Right atrium auricular region (tissue), 2 donors: ENCODE results near the gene KIF1C. TPM values are rescaled to one million over a fixed set of nuclear protein-coding genes. Genes with fewer than 3 reads are reported as not detected.
"Not testable (repeated sequence)": the region's sequence is repeated elsewhere in the genome, so short reads cannot be mapped to it uniquely, and the experiment has no call there.

Experiments
- DNase-seq: peaks from one replicate; pipeline ENCODE4 v3.0.0-alpha.2; 2019; ENCODE audit warnings: low spot score
- H3K27ac ChIP-seq, 2 donors: fragments of 200-600 bp; sonication (generic); 1 replicate in 1 of 2; 2 replicates in 1 of 2; pipeline ENCODE4 v1.5.1; 2016 to 2019
- H3K27me3 ChIP-seq, 2 donors: fragments of 200-600 bp; sonication (generic); one replicate each; pipeline versions ENCODE4 v1.5.1 to v1.6.0; 2017 to 2019
- H3K36me3 ChIP-seq: fragments of 200-600 bp; sonication (generic); one replicate; pipeline ENCODE4 v1.5.1; 2016
- H3K4me1 ChIP-seq, 2 donors: fragments of 200-600 bp; sonication (generic); one replicate each; pipeline versions ENCODE4 v1.5.1 to v1.6.0; 2017 to 2019
- H3K4me3 ChIP-seq, 2 donors: fragments of 200-600 bp; sonication (generic); 1 replicate in 1 of 2; 2 replicates in 1 of 2; pipeline ENCODE4 v1.5.1; 2017 to 2019; ENCODE audit warnings: mild to moderate bottlenecking in 1 of 2, moderate library complexity in 1 of 2
- H3K9me3 ChIP-seq, 2 donors: fragments of 200-600 bp; sonication (generic); one replicate each; pipeline ENCODE4 v1.5.1; 2019
- microRNA-seq, 2 donors: library from miRNA; unstranded; fragments of <30 nt; microRNA quantifications; one replicate each; pipeline ENCODE4, GENCODE V29; 2016 to 2017; ENCODE audit warnings: borderline number of aligned reads in 2 of 2, borderline replicate concordance in 1 of 2
- total RNA-seq, 2 donors: library from RNA; depleted of rRNA; stranded (reverse); fragments of >200 nt; gene quantifications; one replicate each; pipeline ENCODE4 v1.1.0, GENCODE V29; 2016
- TF ChIP-seq, protein P1 (sequence below), 2 donors: fragments of 200-600 bp; sonication (generic); IDR thresholded peaks; one replicate each; pipeline ENCODE4 v1.5.1; 2019; ENCODE audit warnings: antibody characterized with exemption in 2 of 2

The KIF1C gene
- total RNA-seq, 2 donors from 2014 or later = 179 to 232 TPM

DNA sequence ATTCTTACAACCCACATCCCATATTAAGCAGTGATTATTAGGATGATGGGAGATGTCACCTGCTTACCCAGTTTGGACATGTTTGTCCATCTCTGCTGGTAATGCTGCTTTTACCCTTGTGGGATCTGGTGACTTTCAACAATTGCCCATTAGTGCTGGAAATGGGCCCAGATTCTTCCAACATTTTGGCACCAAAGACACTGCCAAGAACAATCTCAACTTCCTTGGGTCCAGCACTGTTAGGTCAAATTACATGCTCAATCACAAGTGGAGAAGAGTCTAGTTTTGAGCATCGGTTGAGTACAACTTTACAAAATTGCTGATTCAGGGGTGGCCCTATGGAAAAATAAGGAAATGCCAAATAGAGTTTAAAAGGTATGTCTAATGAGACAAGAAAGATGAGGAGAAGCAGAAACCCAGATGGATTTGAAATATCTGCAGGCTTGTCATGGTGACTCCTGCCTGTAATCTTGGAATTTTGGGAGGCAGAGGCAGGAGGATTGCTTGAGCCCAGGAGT, 67.5 kb downstream of the KIF1C start:
- Histone ChIP-seq H3K27me3 (no peaks in the 10 kb centered on the region), H3K9me3 (no peaks in the 10 kb centered on the region), H3K4me3 (no peak overlapping the region), H3K27ac (no peak overlapping the region), H3K36me3 (no peaks in the 10 kb centered on the region), H3K4me1 (no peaks in the 10 kb centered on the region)
- DNase-seq = no peak
- TF ChIP-seq, protein P1, sequence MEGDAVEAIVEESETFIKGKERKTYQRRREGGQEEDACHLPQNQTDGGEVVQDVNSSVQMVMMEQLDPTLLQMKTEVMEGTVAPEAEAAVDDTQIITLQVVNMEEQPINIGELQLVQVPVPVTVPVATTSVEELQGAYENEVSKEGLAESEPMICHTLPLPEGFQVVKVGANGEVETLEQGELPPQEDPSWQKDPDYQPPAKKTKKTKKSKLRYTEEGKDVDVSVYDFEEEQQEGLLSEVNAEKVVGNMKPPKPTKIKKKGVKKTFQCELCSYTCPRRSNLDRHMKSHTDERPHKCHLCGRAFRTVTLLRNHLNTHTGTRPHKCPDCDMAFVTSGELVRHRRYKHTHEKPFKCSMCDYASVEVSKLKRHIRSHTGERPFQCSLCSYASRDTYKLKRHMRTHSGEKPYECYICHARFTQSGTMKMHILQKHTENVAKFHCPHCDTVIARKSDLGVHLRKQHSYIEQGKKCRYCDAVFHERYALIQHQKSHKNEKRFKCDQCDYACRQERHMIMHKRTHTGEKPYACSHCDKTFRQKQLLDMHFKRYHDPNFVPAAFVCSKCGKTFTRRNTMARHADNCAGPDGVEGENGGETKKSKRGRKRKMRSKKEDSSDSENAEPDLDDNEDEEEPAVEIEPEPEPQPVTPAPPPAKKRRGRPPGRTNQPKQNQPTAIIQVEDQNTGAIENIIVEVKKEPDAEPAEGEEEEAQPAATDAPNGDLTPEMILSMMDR (IDR thresholded peaks at IDR 0.05) = no peak

- Histone ChIP-seq H3K36me3 (no peaks in the 10 kb centered on the region), H3K4me3 (no peak overlapping the region), H3K4me1 (no peaks in the 10 kb centered on the region), H3K9me3 (no peaks in the 10 kb centered on the region), H3K27ac (no peak overlapping the region), H3K27me3 (no peaks in the 10 kb centered on the region)
- TF ChIP-seq, protein P1 (IDR thresholded peaks at IDR 0.05) = no peak
- DNase-seq = no peak
These were observed 70.5 kb downstream of the KIF1C start for GRCh38 chr17:5068236-5068635.

GRCh38 chr17:5069724-5070123, 72.0 kb downstream of the KIF1C start:
- TF ChIP-seq, protein P1 (IDR thresholded peaks at IDR 0.05) = no peak
- Histone ChIP-seq H3K4me1 (no peaks in the 10 kb centered on the region), H3K36me3 (no peaks in the 10 kb centered on the region), H3K4me3 (no peak overlapping the region), H3K9me3 (no peaks in the 10 kb centered on the region), H3K27me3 (no peaks in the 10 kb centered on the region), H3K27ac (no peak overlapping the region)
- DNase-seq = no peak

DNA sequence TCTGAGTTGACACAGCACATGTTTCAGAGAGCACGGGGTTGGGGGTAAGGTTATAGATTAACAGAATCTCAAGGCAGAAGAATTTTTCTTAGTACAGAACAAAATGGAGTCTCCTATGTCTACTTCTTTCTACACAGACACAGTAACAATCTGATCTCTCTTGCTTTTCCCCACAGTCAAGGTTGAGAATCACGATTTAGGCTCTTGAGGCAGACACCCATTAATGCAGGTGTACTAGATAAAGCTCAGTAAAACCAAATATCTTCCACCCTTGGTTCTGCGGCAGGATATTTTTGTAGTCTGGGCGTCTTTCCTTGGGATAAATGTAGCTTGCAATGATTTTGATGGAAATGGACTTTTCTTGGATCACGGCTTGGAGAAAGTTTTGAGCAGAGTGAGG, 77.7 kb downstream of the KIF1C start:
- not testable (repeated sequence) for H3K27me3 ChIP-seq, H3K9me3 ChIP-seq, H3K27ac ChIP-seq, DNase-seq, H3K36me3 ChIP-seq, H3K4me3 ChIP-seq
- H3K4me1 ChIP-seq = peaks cover 0 to 23% of the 10 kb centered on the region in 2 donors

GRCh38 chr17:5077275-5077674, 79.5 kb downstream of the KIF1C start:
- not testable (repeated sequence) for DNase-seq, H3K36me3 ChIP-seq, H3K9me3 ChIP-seq, H3K27me3 ChIP-seq
- H3K4me1 ChIP-seq = peaks cover 0 to 23% of the 10 kb centered on the region in 2 donors
- H3K4me3 ChIP-seq = peak overlapping the region in 1 of 2 donors; percentile 85
- peak overlapping the region in 1 of 2 donors; percentile 84 for H3K27ac ChIP-seq

DNA sequence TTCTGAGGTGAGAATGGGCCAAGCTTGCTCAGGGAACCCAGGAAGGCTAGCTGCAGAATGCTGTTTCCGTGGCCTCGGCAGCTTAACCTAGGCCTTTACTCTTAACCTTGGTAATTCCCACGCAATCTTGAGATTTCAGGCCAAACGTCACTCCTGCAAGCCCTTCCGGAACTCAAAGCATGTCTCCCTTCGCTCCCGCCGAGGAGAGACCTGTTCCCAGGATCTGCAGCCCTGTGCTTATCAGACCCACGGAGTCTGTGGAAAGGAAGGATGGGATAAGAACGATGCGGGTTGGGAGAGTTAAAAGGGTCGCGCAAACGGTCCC, 80.0 kb downstream of the KIF1C start:
- H3K27me3 ChIP-seq = no peaks in the 10 kb centered on the region
- H3K9me3 ChIP-seq = no peaks in the 10 kb centered on the region
- TF ChIP-seq, protein P1 (IDR thresholded peaks at IDR 0.05) = no peak
- peaks cover 0 to 23% of the 10 kb centered on the region in 2 donors for H3K4me1 ChIP-seq
- H3K4me3 ChIP-seq = peak overlapping the region; percentile 76 to 85
- no peaks in the 10 kb centered on the region for H3K36me3 ChIP-seq
- DNase-seq = no peak
- H3K27ac ChIP-seq = peak overlapping the region; percentile 84 to 87

Small RNA genes lying within 50 kb of the gene (microRNA-seq; reads per million reads assigned to microRNA genes)
- gene MIR6864 = 0 to 0.71 reads per million in 2 donors
- gene MIR6865 = 0 to 1.4 reads per million in 2 donors

Other genes with a start within 250 kb of the KIF1C start
- not detected for gene TM4SF5, start 226.1 kb upstream of the KIF1C start, total RNA-seq
- 1 to 10 TPM in 1 of 2 donors, not detected in 1; 3.9 TPM for gene VMO1, start 211.6 kb upstream of the KIF1C start, total RNA-seq
- gene GLTPD2, start 209.0 kb upstream of the KIF1C start, total RNA-seq = not detected
- 100 to 1,000 TPM; 153 to 201 TPM for gene PSMB6, start 201.8 kb upstream of the KIF1C start, total RNA-seq
- 1 to 10 TPM; 5.5 to 6.7 TPM for gene PLD2, start 190.8 kb upstream of the KIF1C start, total RNA-seq
- gene MINK1, start 164.6 kb upstream of the KIF1C start, total RNA-seq = 10 to 100 TPM; 20.9 to 22.2 TPM
- 1 to 10 TPM; 1.7 to 4.2 TPM for gene C17orf107, start 98.4 kb upstream of the KIF1C start, total RNA-seq
- gene CHRNE, start 94.9 kb upstream of the KIF1C start, total RNA-seq = 100 to 1,000 TPM in 1 of 2 donors, 10 to 100 TPM in 1; 49.3 to 167 TPM
- not detected for gene GP1BA, start 65.7 kb upstream of the KIF1C start, total RNA-seq
- gene SLC25A11, start 57.9 kb upstream of the KIF1C start, total RNA-seq = 100 to 1,000 TPM in 1 of 2 donors, 10 to 100 TPM in 1; 99.5 to 188 TPM
- gene RNF167, start 57.7 kb upstream of the KIF1C start, total RNA-seq = 10 to 100 TPM; 66.9 to 68.6 TPM
- 100 to 1,000 TPM; 218 to 425 TPM for gene PFN1, start 49.4 kb upstream of the KIF1C start, total RNA-seq
- gene ENO3, start 46.8 kb upstream of the KIF1C start, total RNA-seq = 100 to 1,000 TPM; 235 to 563 TPM
- gene SPAG7, start 30.1 kb upstream of the KIF1C start, total RNA-seq = 100 to 1,000 TPM in 1 of 2 donors, 10 to 100 TPM in 1; 83.9 to 122 TPM
- gene CAMTA2, start 10.3 kb upstream of the KIF1C start, total RNA-seq = 10 to 100 TPM; 20.3 to 24.7 TPM
- gene INCA1, start 428 bp upstream of the KIF1C start, total RNA-seq = 1 to 10 TPM; 1.7 to 2.9 TPM
- not detected for gene SLC52A1, start 37.5 kb downstream of the KIF1C start, total RNA-seq
- gene ZFP3, start 80.5 kb downstream of the KIF1C start, total RNA-seq = 1 to 10 TPM; 7.2 to 7.4 TPM
- gene ZNF232, start 113.9 kb downstream of the KIF1C start, total RNA-seq = 1 to 10 TPM; 2.7 to 5.6 TPM
- gene USP6, start 118.1 kb downstream of the KIF1C start, total RNA-seq = not detected
- 1 to 10 TPM; 4.7 to 4.8 TPM for gene ZNF594, start 193.9 kb downstream of the KIF1C start, total RNA-seq
- gene SCIMP, start 236.9 kb downstream of the KIF1C start, total RNA-seq = 1 to 10 TPM; 1.1 to 2.8 TPM